NCI-H82 treated with DMSO at 0.1 percent for 48 hours (cell line): Measurements from ENCODE around the gene ZBTB5.

Source experiments
- DNase-seq: peaks from one replicate; lab custom pipeline; 2025; ENCODE audit not compliant: unreplicated experiment; lab: John Stamatoyannopoulos, UW

ZBTB5 gene

DNA sequence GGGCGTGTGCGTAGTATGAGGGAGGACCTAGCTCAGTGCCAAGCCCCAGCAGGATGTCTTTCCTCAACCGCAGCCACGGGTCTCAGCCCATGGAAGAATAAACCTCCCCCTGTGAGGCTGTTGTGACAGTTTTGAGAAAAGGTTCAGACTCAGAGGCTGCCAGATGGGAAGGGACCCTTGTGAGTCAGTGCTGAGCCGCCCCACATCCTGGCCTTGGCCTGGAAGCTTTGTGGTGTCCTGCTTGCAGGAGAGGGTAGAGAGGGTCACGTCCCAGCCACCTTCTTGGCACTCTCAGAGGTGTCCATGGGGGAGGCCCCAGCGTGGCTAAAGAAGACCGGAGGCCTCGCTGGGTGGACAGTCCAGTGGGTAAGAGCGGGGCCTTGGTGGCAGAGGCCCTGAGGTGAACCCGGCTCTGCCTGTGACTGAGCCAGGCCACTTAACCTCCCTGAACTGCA is 39.9 kb downstream of the ZBTB5 start:
- no peak for DNase-seq

DNA sequence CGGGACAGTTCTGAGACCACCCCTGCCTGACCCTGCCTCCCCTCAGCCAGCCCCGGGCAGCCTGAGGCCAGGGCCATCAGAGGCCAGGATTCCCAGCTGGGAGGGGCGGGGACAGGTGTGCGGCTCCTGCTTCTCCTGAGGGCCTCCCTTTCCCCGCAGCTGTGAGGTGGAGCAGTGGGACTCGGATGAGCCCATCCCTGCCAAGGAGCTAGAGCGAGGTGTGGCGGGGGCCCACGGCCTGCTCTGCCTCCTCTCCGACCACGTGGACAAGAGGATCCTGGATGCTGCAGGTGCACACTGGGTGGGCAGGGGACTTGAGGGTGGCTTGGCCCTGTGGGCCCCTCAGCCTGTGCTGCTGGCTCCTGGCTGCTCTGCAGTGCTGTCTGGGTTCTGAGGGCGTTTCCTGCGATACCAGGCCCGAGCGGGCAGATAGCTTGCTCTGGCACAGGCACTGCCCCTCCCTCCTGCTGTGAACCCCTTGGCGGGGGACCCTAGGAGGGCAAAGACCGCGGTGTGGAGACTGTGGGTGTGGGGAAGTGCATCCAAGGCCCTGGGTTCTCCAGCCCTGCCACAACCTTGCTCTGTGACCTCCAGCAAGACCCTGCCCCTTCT is 40.5 kb downstream of the ZBTB5 start:
- DNase-seq, result no peak

DNA sequence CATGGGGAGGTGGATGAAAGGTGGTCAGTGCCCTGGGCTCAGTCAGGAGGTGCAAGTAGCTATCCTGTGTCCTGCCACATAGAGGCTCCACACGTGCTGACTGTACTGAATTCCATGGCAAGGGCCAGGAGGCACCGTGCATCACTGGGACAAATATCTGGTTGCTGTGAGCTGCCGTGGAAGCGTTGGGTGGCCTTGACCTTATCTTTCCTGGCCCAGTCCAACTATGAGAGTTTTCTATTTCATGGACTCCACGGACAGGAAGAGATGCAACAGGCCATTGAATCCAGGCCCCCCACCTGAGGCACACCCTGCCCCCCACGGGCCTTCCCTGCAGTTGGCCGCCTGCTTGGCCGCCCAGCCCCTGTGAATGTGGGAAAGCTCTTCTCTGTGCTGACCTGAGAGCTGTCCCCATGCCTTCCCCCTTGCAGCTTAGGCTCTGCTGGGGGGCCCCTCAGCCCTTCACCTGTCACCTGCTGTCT is 41.0 kb downstream of the ZBTB5 start:
- no peak for DNase-seq

DNA sequence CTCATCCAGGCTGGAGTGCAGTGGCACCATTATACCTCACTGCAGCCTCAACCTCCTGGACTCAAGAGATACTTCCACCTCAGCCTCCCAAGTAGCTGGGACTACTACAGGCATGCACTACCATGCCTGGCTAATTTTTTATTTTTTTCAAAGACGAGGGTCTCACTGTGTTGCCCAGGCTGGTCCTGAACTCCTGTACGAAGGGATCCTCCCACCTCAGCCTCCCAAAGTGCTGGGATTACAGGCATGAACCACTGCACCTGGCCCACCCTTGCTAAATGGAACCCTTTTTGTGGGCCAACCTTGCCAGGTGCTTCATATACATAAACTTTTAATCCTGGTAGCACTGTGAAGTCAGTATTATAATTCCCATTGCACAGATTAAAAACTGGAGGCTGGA is 41.7 kb downstream of the ZBTB5 start:
- DNase-seq, result no peak

DNA sequence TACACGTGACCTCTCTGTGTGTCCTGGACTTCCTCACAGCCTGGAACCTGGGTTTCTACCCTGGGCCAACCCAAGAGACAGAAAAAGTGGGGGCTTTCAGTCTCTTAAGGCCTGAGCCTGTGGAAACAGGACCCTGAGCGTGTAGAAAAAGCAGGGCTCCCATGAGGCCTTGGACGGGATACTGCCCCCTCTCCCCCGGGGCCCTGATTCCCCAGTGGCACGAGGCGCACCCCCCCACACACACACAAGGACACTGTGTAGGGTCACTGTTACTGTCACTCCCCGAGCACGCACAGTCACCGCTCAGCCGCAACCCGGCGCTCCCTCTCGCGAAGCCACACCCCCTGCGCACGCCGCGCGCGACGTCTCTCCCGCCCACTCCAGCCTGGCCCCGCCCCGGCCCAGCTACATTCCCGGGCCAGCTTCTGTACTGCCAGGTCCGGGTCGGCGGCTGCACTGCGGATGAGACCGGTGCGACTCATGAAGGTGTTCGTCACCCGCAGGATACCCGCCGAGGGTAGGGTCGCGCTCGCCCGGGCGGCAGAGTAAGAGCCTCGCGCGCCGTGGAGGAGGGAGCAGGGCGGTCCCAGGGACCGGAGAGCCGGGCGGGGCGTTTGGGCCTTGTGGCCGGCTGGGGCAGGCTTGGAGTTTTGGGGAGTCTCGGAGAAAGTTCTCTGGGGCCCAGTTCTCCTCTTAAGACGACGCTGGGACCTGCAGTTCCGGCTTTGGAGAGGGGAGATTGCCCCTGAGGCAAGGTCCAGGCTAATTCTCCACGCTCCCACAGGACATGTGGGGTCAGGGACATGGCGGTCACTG is 42.8 kb downstream of the ZBTB5 start, which contains the start of gene GRHPR:
Gene GRHPR, plus strand, starts transcription at position 408 of the 816 bp plus-strand sequence. Its CDS starts 55 bp downstream, at position 463.
- DNase-seq, result peak; percentile 36

DNA sequence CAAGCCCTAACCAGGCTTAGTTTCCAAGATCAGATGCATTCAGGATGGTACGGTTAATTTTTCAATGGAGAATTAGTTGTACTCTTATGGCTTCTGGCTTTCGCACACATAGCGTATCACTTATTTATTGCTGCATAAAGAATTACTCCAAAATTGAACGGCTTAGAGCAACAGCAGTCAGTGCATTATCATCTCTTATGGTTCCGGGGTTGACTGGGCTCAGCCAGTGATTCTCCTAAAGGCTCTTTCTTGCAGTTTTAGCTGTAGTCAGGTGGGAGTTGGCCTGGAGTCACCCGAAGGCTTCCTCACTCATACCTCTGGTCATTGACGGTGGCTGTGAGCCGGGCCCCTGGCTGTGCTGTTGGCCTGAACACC is 43.3 kb downstream of the ZBTB5 start:
- no peak for DNase-seq

DNA sequence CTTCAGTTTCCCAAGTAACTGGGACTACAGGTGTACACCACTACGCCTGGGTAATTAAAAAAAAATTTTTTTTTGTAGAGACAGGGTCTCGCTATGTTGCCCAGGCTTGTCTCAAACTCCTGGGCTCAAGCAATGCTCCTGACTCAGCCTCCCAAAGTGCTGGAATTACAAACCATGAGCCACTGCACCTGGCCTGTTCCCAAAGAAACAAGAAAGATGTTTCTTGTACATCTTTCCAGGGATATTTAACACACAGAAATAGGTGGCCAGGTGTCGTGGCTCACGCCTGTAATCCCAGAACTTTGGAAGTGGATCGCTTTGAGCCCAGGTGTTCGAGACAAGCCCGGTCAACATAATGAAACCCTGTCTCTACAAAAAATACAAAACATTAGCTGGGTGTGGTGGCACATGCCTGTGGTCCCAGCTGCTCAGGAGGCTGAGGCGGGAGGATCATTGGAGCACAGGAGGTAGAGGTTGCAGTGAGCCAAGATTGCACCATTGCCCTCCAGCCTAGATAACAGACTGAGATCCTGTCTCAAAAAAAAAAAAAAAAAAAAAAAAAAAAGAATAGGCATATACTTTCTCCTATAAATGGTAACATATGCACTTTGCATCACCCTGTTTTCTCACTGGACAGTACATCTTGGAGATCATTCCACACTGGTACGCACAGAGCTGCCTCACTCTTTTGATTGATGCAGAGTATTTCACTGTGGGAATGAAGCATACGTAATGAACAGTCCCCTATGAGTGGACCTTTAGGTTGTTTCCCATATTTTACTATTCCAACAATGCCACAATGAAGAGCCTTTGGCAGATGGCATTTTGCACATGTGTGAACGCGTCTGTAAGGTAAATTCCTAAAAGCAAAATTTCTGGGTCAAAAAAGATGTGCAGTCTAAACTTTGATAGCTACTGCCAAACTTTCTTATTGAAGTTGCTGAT is 44.7 kb downstream of the ZBTB5 start:
- DNase-seq, result no peak

DNA sequence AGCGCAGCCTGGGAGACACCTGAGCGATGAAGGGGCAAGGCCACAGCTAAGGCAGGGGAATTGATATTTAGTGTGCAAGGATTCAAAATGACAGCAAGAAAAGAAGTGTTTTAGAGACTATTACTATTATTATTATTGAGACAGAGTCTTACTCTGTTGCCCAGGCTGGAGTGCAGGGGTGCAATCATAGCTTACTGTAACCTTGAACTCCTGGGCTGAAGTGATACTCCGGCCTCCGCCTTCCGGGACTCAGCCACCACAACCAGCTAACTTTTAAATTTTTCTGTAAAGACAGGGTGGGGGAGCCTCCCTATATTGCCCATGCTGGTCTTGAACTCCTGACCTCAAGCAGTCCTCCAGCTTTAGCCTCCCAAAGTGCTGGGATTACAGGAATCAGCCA is 46.0 kb downstream of the ZBTB5 start:
- DNase-seq, result no peak

DNA sequence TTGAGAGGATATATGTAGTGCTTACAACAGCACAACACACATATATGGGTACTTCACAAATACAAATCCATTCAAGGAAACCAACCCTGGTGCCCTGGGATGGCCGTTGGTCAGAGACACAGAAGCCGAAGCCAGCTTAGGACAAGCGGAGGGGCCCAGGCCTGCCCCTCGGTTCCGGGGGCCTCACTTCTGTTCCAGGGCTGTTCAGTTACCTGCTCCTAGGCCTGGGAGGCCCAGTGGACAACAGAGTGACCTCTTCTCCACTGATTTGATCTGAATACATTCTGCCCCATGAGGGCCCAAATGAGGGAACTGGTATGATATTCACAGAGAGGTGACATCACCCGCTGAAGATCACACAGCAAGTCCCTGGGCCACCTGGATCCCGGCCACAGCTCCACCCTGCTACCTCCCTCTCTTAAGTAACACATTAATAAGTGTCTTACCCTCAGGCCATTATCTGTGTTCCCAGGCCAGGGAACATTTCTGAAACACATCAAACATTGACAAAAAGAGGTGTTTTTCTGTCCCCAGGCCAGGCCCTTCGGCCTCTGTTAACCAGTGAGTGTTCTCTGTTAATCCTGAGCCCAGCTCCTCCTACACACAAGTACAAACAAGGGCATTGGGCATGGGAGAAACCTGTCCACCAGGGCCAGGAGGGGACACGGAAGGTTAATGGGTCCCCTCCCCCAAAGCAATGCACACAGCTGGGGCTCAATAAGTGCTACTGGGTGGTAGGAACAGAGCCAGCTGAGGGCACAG is 47.2 kb downstream of the ZBTB5 start:
- DNase-seq, result no peak

DNA sequence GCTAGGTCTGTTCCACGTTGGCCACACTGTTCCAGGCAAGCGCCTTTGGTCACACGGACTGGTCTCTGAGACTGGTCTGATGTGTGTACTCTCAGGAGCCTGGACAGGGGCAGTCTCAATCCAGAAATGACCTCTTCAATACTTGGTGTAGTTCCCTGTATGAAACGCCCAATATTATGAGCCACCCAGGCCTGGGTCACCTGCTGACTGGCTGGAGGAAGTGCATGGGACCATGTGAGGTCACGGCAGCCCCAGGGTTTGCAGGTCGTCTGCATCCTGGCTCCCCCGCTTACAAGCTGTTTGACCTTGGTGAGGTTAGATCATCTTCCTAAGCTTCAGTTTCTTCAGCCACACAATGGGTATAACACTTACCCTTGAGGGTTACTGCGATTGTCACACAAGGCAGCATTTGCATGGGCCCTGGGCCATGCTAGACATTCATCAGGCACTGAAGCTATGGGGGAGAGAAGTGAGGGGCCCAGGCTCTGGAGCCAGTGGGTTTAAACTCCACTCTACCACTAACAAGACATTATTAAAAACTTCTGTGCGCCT is 47.9 kb downstream of the ZBTB5 start:
- no peak for DNase-seq

DNA sequence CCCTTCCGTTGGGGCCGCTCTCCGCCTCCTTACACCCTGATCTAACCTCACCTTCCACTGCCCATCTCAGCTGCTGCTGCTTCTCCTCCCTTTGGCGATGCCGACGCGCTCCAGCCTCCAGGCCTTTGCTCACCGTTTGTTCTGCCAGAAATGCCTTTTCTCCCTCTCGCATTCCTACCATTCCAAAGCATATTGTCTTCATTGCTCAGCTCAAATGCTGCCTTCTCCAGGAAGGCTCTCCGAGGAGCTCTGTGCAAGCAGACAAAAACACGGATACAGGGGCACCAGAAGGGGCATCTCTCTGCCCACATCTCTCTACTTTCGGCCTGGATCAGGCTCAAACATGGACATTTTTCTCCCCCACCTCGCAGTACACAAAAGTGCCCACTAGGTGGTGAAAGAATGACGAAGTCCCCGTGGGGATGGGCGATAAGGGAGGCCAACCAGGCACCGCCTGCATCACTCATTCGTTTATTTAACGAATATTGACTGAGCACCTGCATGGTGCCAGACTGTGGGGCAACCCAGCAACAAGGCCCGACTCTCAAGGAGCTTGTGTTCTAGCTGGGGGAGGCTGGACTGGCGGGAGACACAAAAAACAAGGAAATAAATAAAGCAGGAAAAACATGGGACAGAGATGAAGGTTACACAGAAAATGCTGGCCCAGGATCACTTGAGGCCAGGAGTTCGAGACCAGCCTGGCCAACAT is 50.1 kb downstream of the ZBTB5 start:
- peak; percentile 7 for DNase-seq

DNA sequence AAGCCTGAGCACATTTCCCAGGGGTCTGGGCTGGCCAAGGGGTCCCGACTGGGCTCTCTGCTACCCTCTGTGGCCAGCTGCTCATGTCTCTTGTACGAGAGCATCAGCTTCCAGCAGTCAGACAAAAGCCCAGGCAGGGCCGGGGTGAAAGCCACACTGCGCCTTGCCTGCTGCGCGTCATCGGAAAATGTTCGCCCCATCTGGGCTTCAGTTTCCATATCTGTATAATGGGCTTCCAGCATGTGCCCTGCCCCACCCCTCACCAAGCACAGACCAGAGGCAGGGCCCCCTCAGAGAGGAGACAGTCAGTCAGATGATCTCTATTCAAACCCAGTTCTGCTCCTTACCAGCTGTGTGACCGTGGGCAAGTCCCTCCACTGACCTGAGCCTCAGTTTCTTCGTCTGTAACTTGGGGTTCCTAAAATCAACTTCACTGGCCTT is 50.7 kb downstream of the ZBTB5 start:
- no peak for DNase-seq

DNA sequence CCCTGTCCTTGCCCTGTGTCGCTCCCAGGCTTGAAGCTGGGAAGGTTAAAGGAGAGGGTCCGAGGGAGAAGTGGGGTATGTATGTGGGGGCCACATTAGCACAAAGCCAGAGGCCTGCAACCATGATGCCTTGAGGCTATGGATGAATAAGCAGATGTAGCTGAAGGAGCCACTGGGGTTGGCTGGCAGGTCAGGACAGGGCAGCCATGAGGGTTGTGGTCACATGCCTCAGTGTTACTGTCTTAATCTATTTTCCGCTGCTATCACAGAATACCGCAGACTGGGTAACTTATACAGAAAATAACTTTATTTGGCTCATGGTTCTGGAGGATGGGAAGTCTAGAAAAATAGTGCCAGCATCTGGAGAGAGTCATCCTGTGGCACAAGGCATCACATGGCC is 51.9 kb downstream of the ZBTB5 start:
- no peak for DNase-seq

DNA sequence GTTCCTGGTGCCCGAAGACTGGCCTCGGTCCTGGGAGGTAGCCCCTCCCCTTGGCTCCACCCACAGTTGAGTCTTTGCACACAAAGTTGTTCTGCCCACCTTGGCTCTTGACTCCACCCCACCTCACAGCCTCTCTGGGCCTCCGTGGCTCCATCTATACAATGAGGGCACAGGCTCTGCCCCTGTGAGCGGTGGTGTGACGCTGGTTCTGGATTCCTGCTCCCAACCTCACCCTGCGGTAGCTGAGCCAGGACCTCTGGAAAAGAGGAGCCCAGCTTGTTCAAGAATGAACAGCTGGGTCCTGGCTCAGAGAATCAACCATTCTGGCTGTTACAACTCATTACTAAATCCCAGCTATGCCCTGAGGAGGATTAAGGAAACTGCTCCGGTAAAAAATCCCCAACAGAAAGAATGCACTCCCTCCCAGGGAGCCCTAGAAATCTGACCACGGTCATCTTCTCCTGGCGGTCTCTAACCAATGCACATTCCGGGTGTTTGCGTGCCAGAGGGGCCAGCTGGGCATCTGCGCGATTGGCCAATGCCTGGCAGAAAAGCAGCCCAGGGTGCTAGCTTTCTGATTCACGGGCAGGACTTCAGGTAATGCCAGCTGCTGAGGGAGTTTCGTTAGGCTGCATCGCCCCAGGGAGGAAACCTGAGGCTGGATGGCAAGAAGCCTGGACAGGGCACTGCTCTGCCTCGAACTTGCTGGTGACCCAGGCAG is 52.7 kb downstream of the ZBTB5 start:
- peak; percentile 15 for DNase-seq

DNA sequence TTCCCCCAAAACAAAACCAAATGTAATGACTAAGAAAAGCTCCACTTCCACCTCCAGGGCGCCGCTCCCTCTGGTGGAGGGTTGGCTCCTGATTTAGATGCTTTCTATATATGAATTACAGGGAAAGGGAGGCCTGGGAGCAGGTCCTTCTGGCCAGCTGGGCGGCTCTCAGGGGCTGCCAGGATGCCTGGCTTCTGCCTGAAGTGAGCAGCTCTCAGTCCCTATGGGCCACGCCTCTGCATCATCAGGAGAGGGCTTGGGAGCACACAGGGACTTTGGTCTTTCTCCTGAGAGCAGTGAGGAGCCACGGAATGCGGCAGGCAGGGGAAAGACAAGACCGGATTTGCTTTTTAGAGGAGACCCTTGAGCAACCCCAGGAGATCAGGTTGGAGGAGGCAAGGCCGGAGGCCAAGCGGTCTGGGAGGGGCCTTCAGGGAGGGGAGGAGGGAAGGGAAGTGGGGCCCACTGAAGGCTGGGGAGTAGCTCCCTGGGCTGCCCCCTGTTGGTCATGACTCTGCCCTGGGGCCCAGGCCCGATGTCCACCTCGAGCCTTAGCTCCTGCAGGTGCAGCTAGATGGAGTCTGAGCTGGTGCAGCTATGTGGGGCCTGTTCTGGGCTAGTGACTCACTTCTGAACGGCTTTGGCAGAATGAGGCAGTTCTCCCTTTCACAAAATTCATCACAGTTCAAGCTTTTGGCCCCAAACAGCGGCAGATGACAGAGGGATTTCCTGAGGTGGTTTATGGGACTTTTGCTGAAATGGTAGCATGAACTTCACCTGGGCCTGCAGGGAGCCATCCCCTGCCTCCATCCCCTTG is 54.1 kb downstream of the ZBTB5 start:
- DNase-seq, result no peak

DNA sequence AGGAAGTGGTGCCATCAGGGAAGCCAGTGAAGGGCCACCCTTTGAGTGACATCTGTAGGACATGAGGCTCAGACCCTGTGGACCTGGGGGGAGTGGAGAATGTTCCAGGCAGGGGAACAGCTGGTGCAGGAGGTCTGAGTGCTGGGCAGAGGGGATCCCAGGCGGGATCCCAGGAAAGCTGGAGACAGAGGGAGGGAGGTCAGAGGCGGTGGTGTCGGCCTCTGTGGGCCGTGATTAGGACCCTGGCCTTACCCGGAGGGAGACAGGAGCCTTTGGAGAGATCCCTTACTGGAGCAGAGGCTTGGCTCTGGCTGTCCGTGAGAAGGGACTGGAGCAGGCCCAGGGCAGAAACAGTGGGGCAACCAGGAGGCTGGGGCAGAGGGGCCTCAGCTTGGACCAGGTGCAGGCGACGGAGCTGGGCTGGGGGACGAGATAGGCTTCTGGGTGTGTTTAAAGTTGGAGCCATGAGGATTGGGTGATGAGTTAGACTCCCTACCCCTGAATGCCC is 54.8 kb downstream of the ZBTB5 start:
- DNase-seq, result no peak

DNA sequence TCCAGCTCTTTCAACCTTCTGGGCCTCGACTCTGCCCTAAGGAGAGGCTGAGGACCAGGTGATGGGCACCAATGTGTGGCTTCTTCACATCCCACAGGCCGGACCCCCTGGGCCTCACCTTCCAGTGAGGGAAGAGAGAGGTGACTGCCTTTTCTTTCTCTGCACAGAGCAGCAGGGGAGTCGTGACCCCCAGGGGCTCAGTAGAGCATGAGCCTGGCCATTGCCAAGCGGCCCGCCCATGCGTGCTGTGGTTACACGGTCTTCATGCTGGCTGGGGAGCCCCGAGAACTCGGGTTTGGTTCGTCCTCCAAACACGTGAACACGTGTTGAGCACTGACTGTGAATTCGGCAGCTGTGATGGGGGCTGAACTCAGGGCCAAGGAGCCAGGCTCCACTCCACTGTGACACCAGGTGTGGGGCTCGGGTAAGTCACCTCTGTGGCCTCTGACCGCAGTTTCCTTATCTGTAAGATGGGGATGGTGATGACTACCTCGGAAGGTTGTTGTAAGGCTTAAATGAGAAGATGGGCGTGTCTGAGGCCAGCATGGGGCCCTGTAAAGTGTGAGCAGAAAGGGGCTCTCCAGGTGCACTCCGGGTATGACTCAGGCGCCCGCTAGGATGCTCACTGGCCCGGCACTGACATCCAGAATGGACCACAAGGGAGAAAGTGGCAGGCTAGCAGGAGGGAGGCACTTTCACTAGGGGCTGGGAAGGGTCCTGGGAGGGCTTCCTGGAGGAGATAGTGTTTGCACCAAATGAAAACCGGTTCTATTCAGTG is 56.1 kb downstream of the ZBTB5 start:
- no peak for DNase-seq
